Tibial artery (tissue), 4 donors: Measurements from ENCODE around the gene TCF23.

Source experiments
- DNase-seq, 2 donors: peaks; one replicate each; pipeline ENCODE4 v3.0.0-alpha.2; 2019
- H3K27ac ChIP-seq, 2 donors: fragments of 200-600 bp; sonication (generic) in 1 of 2; 1 replicate in 1 of 2; 2 replicates in 1 of 2; pipeline ENCODE4 v1.5.1; 2018 to 2019; ENCODE audit warnings: mild to moderate bottlenecking in 1 of 2
- H3K27me3 ChIP-seq, 2 donors: fragments of 200-600 bp; sonication (generic) in 1 of 2; one replicate each; pipeline versions ENCODE4 v1.5.1 to v1.6.0; 2016 to 2019
- H3K36me3 ChIP-seq, 3 donors: fragments of 200-600 bp; sonication (generic) in 2 of 3; one replicate each; pipeline ENCODE4 v1.5.1; 2016 to 2019; ENCODE audit warnings: mild to moderate bottlenecking in 2 of 3
- H3K4me1 ChIP-seq, 4 donors: fragments of 200-600 bp; sonication (generic) in 2 of 4; 1 replicate in 3 of 4; 2 replicates in 1 of 4; pipeline ENCODE4 v1.5.1; 2016 to 2019
- H3K4me3 ChIP-seq, 2 donors: fragments of 200-600 bp; sonication (generic) in 1 of 2; 1 replicate in 1 of 2; 2 replicates in 1 of 2; pipeline ENCODE4 v1.5.1; 2018 to 2019; ENCODE audit warnings: mild to moderate bottlenecking in 2 of 2
- H3K9me3 ChIP-seq, 3 donors: fragments of 200-600 bp; sonication (generic) in 1 of 3; one replicate each; pipeline ENCODE4 v1.5.1; 2016 to 2019
- CTCF ChIP-seq, 2 experiments: fragments of 200-600 bp in 1 of 2; fragments of 450-650 bp in 1 of 2; IDR thresholded peaks; one replicate each; pipeline ENCODE4 v1.5.1; 2017 to 2019; ENCODE audit warnings: antibody characterized with exemption in 2 of 2, mild to moderate bottlenecking in 1 of 2, moderate library complexity in 1 of 2
- intact Hi-C: fragments of 100-400 bp; cut with DNase I; formaldehyde crosslinking; loops from one replicate; pipeline ENCODE4 v1.15.0; 2023; ENCODE audit warnings: low total_unique reads

The TCF23 gene

GRCh38 chr2:27125104-27125503 is 23.7 kb upstream of the TCF23 start:
- Histone ChIP-seq H3K36me3 (peaks cover 0 to 8% (median 4%) of the 10 kb centered on the region in 3 donors), H3K27ac (no peak overlapping the region), H3K9me3 (no peaks in the 10 kb centered on the region), H3K27me3 (no peaks in the 10 kb centered on the region), H3K4me3 (no peak overlapping the region), H3K4me1 (peaks cover 0 to 11% (median 4%) of the 10 kb centered on the region in 4 donors)
- intact Hi-C loops = no loop called here
- DNase-seq = no peak
- no peak for TF ChIP-seq CTCF (IDR thresholded peaks at IDR 0.05)

- peaks cover 9 to 19% (median 15%) of the 10 kb centered on the region in 3 donors for H3K36me3 ChIP-seq
- DNase-seq = no peak
- H3K9me3 ChIP-seq = no peaks in the 10 kb centered on the region
- H3K27me3 ChIP-seq = no peaks in the 10 kb centered on the region
- no peak for TF ChIP-seq CTCF (IDR thresholded peaks at IDR 0.05)
- H3K4me3 ChIP-seq = no peak overlapping the region
- H3K27ac ChIP-seq = no peak overlapping the region
- peaks cover 0 to 11% (median 4%) of the 10 kb centered on the region in 4 donors for H3K4me1 ChIP-seq
- intact Hi-C loops = no loop called here
Observed at GRCh38 chr2:27126252-27126710, 22.5 kb upstream of the TCF23 start.

DNA sequence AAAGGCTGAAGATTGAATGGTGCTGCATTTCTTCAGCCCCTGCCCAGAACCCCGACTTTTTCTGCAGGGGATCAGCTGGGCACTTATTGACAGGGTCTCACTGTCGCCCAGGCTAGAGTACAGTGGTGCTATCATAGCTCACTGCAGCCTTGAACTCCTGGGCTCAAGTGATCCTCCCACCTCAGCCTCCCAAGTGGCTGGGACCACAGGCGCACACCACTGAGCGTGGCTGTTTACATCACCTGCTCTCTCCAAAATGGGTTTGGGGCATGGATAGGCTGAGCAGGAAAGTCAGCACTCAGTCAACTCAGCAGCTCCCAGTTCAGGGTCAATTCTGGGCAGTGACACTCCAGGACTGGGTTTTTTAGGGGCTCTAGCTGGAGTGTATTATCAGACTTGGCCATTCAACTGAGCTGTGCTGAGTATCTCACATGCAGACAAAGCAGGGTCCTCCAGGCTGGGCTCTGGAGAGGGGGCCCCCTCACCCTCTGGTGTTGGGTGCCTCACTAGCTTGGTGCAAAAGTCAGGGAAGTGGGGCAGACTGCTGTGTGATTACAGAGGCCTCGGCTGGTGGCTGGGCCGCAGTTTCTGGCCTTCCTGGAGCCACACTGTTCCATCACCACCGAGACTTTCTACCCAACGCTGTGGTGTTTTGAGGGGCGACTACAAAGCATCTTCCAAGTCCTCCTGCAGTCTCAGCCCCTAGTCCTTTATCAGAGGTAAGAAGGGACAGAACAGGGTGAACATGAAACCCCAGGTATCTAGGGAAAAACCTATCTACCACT is 20.7 kb upstream of the TCF23 start:
- no peaks in the 10 kb centered on the region for H3K27me3 ChIP-seq
- H3K4me3 ChIP-seq = no peak overlapping the region
- no peaks in the 10 kb centered on the region for H3K9me3 ChIP-seq
- intact Hi-C loops = no loop called here
- TF ChIP-seq CTCF (IDR thresholded peaks at IDR 0.05) = no peak
- H3K36me3 ChIP-seq = peaks cover 13 to 35% (median 29%) of the 10 kb centered on the region in 3 donors
- no peak for DNase-seq
- peaks cover 0 to 20% (median 12%) of the 10 kb centered on the region in 4 donors for H3K4me1 ChIP-seq
- H3K27ac ChIP-seq = no peak overlapping the region

- no peak for TF ChIP-seq CTCF (IDR thresholded peaks at IDR 0.05)
Observed at GRCh38 chr2:27128668-27129571, 19.9 kb upstream of the TCF23 start.

GRCh38 chr2:27130396-27130795 is 18.4 kb upstream of the TCF23 start:
- H3K27me3 ChIP-seq = no peaks in the 10 kb centered on the region
- DNase-seq = no peak
- peaks cover 13 to 35% (median 29%) of the 10 kb centered on the region in 3 donors for H3K36me3 ChIP-seq
- H3K4me1 ChIP-seq = peaks cover 0 to 21% (median 19%) of the 10 kb centered on the region in 4 donors
- no peak overlapping the region for H3K27ac ChIP-seq
- no peak for TF ChIP-seq CTCF (IDR thresholded peaks at IDR 0.05)
- no peak overlapping the region for H3K4me3 ChIP-seq
- no peaks in the 10 kb centered on the region for H3K9me3 ChIP-seq
- intact Hi-C loops = loop anchor here (10.0 kb wide), 1 partner anchor 84 kb away; the partner anchor contains the start of genes ATRAID, CAD and SLC5A6

More at GRCh38 chr2:27128668-27129571, 19.9 kb upstream of the TCF23 start:
- Histone ChIP-seq H3K9me3 (no peaks in the 10 kb centered on the region), H3K4me1 (peaks cover 0 to 24% (median 17%) of the 10 kb centered on the region in 4 donors), H3K4me3 (no peak overlapping the region), H3K27me3 (no peaks in the 10 kb centered on the region), H3K27ac (no peak overlapping the region), H3K36me3 (peaks cover 13 to 35% (median 29%) of the 10 kb centered on the region in 3 donors)
- intact Hi-C loops = no loop called here
- DNase-seq = no peak
